KMS-11 (cell line): ENCODE measurements around the gene ADAM23.

ENCODE experiments used
- H2AFZ ChIP-seq: fragments of 200-600 bp; sonication (generic); 2 replicates; pipeline ENCODE4 v1.6.1; 2016; ENCODE audit warnings: antibody characterized with exemption, mixed run types, low read depth
- H3K27ac ChIP-seq: fragments of 200-600 bp; sonication (generic); 2 replicates; pipeline ENCODE4 v1.6.1; 2016; ENCODE audit warnings: mild to moderate bottlenecking, mixed run types
- H3K27me3 ChIP-seq: fragments of 200-600 bp; sonication (generic); 2 replicates; pipeline ENCODE4 v1.6.1; 2017; ENCODE audit warnings: mild to moderate bottlenecking, low read depth, mixed run types, moderate library complexity; ENCODE audit not compliant: insufficient read depth
- H3K36me3 ChIP-seq: fragments of 200-600 bp; sonication (generic); 2 replicates; pipeline ENCODE4 v1.6.1; 2017; ENCODE audit warnings: mild to moderate bottlenecking, mixed run types; ENCODE audit not compliant: insufficient read depth
- H3K4me1 ChIP-seq: fragments of 200-600 bp; sonication (generic); 2 replicates; pipeline ENCODE4 v1.6.1; 2016; ENCODE audit warnings: mild to moderate bottlenecking, low read depth, mixed run types; ENCODE audit not compliant: poor library complexity, severe bottlenecking
- H3K4me2 ChIP-seq: fragments of 200-600 bp; sonication (generic); 2 replicates; pipeline ENCODE4 v1.7.0; 2016; ENCODE audit warnings: mild to moderate bottlenecking, mixed run types
- H3K4me3 ChIP-seq: fragments of 200-600 bp; sonication (generic); IDR thresholded peaks from 2 replicates; pipeline ENCODE4 v1.6.1; 2017; ENCODE audit warnings: low read depth, low read length, mixed read lengths; ENCODE audit not compliant: insufficient read depth
- H3K79me2 ChIP-seq: fragments of 200-600 bp; sonication (generic); 2 replicates; pipeline ENCODE4 v1.6.1; 2016; ENCODE audit warnings: low read depth, mixed run types; ENCODE audit not compliant: insufficient read depth
- H3K9ac ChIP-seq: fragments of 200-600 bp; sonication (generic); 2 replicates; pipeline ENCODE4 v1.6.1; 2016; ENCODE audit warnings: mild to moderate bottlenecking, mixed run types
- H4K20me1 ChIP-seq: fragments of 200-600 bp; sonication (generic); 2 replicates; pipeline ENCODE4 v1.6.1; 2016; ENCODE audit warnings: mild to moderate bottlenecking, mixed run types; ENCODE audit not compliant: insufficient read depth
- TF ChIP-seq, protein P1 (sequence below): fragments of 200-600 bp; sonication (generic); conservative IDR thresholded peaks from 2 replicates; pipeline ENCODE4 v1.6.1; 2017; ENCODE audit warnings: low read depth, mild to moderate bottlenecking, antibody characterized with exemption, low read length, moderate library complexity, mixed read lengths

The ADAM23 gene

GRCh38 chr2:206521115-206521514 is 77.8 kb downstream of the ADAM23 start:
- Histone ChIP-seq H4K20me1 (no peaks in the 10 kb centered on the region), H2AFZ (no peak overlapping the region), H3K36me3 (no peaks in the 10 kb centered on the region), H3K4me1 (peaks cover 9% of the 10 kb centered on the region), H3K27me3 (no peaks in the 10 kb centered on the region), H3K9ac (no peak overlapping the region), H3K79me2 (no peaks in the 10 kb centered on the region), H3K4me2 (no peak overlapping the region), H3K27ac (no peak overlapping the region), H3K4me3 (no peak overlapping the region)
- TF ChIP-seq, protein P1, sequence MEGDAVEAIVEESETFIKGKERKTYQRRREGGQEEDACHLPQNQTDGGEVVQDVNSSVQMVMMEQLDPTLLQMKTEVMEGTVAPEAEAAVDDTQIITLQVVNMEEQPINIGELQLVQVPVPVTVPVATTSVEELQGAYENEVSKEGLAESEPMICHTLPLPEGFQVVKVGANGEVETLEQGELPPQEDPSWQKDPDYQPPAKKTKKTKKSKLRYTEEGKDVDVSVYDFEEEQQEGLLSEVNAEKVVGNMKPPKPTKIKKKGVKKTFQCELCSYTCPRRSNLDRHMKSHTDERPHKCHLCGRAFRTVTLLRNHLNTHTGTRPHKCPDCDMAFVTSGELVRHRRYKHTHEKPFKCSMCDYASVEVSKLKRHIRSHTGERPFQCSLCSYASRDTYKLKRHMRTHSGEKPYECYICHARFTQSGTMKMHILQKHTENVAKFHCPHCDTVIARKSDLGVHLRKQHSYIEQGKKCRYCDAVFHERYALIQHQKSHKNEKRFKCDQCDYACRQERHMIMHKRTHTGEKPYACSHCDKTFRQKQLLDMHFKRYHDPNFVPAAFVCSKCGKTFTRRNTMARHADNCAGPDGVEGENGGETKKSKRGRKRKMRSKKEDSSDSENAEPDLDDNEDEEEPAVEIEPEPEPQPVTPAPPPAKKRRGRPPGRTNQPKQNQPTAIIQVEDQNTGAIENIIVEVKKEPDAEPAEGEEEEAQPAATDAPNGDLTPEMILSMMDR, result no peak

GRCh38 chr2:206521612-206522011 is 78.3 kb downstream of the ADAM23 start:
- no peak overlapping the region for H2AFZ ChIP-seq
- TF ChIP-seq, protein P1, result no peak
- no peaks in the 10 kb centered on the region for H3K79me2 ChIP-seq
- H3K9ac ChIP-seq, result no peak overlapping the region
- H3K4me3 ChIP-seq, result no peak overlapping the region
- no peaks in the 10 kb centered on the region for H3K27me3 ChIP-seq
- H4K20me1 ChIP-seq, result no peaks in the 10 kb centered on the region
- no peak overlapping the region for H3K27ac ChIP-seq
- peaks cover 9% of the 10 kb centered on the region for H3K4me1 ChIP-seq
- no peak overlapping the region for H3K4me2 ChIP-seq
- no peaks in the 10 kb centered on the region for H3K36me3 ChIP-seq

DNA sequence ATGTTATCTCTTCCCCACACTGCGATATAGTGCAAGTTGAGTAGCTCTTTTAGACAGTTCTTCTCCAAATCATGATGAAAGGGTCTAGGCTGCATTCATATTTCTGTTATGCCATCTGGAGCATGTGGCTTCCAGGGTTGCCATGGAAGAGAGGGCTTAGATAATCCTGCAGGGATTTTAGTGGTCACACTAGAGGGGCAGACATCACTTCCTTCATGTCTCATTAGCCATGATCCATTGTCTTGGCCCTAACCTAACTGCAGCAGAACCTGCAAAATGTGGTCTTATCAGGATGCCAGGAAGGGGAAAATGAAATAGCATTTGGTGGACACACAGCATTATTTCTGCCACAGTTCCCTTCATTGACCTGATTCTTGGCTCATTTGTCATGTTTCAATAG is 83.1 kb downstream of the ADAM23 start:
- Histone ChIP-seq H3K9ac (no peak overlapping the region), H2AFZ (no peak overlapping the region), H3K79me2 (no peaks in the 10 kb centered on the region), H4K20me1 (no peaks in the 10 kb centered on the region), H3K27ac (no peak overlapping the region), H3K4me3 (no peak overlapping the region), H3K4me2 (no peak overlapping the region), H3K36me3 (no peaks in the 10 kb centered on the region; the same call in 1 of the 2 replicates), H3K4me1 (peaks cover 32% of the 10 kb centered on the region), H3K27me3 (no peaks in the 10 kb centered on the region)
- TF ChIP-seq, protein P1, result no peak

DNA sequence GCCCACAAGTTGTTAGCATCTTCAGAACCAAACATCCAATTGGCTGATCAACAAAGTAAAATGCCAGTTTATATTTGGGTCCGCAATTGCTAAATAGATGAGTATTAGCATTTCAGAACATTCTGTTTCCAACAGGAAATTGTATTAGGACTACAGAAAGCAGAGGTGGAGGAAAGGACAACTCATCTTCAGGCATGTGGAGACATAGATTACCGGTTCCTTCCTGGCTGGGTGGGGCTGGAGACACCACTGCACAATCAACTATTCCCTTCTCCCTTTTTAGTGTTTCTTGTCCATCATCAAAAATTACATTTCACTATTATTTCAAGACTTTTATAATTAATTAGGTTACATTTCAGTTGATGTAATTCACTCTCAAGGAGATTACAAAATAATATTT is 83.8 kb downstream of the ADAM23 start:
- TF ChIP-seq, protein P1, result no peak
- Histone ChIP-seq H3K4me3 (no peak overlapping the region), H3K36me3 (no peaks in the 10 kb centered on the region; the same call in 1 of the 2 replicates), H4K20me1 (no peaks in the 10 kb centered on the region), H3K4me1 (peaks cover 35% of the 10 kb centered on the region), H3K27ac (no peak overlapping the region), H3K79me2 (no peaks in the 10 kb centered on the region), H3K27me3 (no peaks in the 10 kb centered on the region), H3K4me2 (no peak overlapping the region; the same call in 1 of the 2 replicates), H3K9ac (no peak overlapping the region), H2AFZ (no peak overlapping the region)
